CD4-positive, CD25-positive, alpha-beta regulatory T cell (primary cell): ENCODE results near the gene KANK2. TPM values are rescaled to one million over a fixed set of nuclear protein-coding genes. Genes with fewer than 3 reads are reported as not detected.
A peak's percentile ranks its signal among the peaks of the same experiment; 100 is the strongest.

Source experiments
- ATAC-seq, 2 donors: fragments of 150-1000 bp; cut with Tn5 transposase; one replicate each; pipeline ENCODE4 v1.10.0; 2021; ENCODE audit warnings: low read depth in 2 of 2, moderate number of reproducible peaks in 2 of 2, moderate library complexity in 1 of 2
- DNase-seq, 3 donors: peaks; one replicate each; pipeline versions ENCODE4 v3.0.0 to v3.0.0-alpha.2; 2012 to 2022; ENCODE audit warnings: mixed read lengths in 1 of 3
- H3K27ac ChIP-seq: one replicate; pipeline ENCODE4 v1.7.0; 2013; ENCODE audit warnings: mild to moderate bottlenecking, low read length; ENCODE audit not compliant: insufficient read depth, poor library complexity, severe bottlenecking
- H3K27me3 ChIP-seq: one replicate; pipeline ENCODE4 v1.7.0; 2013; ENCODE audit warnings: low read length; ENCODE audit not compliant: control insufficient read depth, insufficient read depth
- H3K36me3 ChIP-seq: one replicate; pipeline ENCODE4 v1.7.0; 2013; ENCODE audit warnings: mild to moderate bottlenecking, low read length, moderate library complexity; ENCODE audit not compliant: control insufficient read depth, insufficient read depth
- H3K4me1 ChIP-seq: 2 replicates; pipeline ENCODE4 v1.7.0; 2013; ENCODE audit warnings: mild to moderate bottlenecking, low read length; ENCODE audit not compliant: insufficient read depth, control insufficient read depth, poor library complexity, severe bottlenecking
- H3K4me3 ChIP-seq: one replicate; pipeline ENCODE4 v1.7.0; 2013; ENCODE audit warnings: low read depth, mild to moderate bottlenecking, low read length, moderate library complexity
- H3K9me3 ChIP-seq, 2 experiments: 1 replicate in 1 of 2; 2 replicates in 1 of 2; pipeline ENCODE4 v1.7.0; 2013; ENCODE audit warnings: low read length in 2 of 2, mild to moderate bottlenecking in 1 of 2, moderate library complexity in 1 of 2; ENCODE audit not compliant: control insufficient read depth in 2 of 2
- H3K27ac Mint-ChIP-seq, 3 donors: one replicate each; pipeline ENCODE4 v1.8.0; 2020 to 2022; ENCODE audit warnings: mild to moderate bottlenecking in 3 of 3, mixed read lengths in 3 of 3, moderate library complexity in 2 of 3
- H3K27me3 Mint-ChIP-seq: one replicate; pipeline ENCODE4 v1.8.0; 2022; ENCODE audit warnings: mild to moderate bottlenecking, mixed read lengths
- H3K36me3 Mint-ChIP-seq: one replicate; pipeline ENCODE4 v1.8.0; 2020; ENCODE audit warnings: mixed read lengths
- H3K4me1 Mint-ChIP-seq, 4 donors: one replicate each; pipeline ENCODE4 v1.8.0; 2020 to 2022; ENCODE audit warnings: mixed read lengths in 4 of 4, mild to moderate bottlenecking in 1 of 4
- H3K4me3 Mint-ChIP-seq, 4 donors: one replicate each; pipeline ENCODE4 v1.8.0; 2020 to 2022; ENCODE audit warnings: mild to moderate bottlenecking in 4 of 4, mixed read lengths in 4 of 4, moderate library complexity in 3 of 4
- H3K9me3 Mint-ChIP-seq, 7 donors: one replicate each; pipeline ENCODE4 v1.8.0; 2020 to 2022; ENCODE audit warnings: mixed read lengths in 7 of 7, mild to moderate bottlenecking in 3 of 7, moderate library complexity in 2 of 7
- polyA plus RNA-seq, 4 donors: library from polyadenylated mRNA; unstranded; fragments of 300-500 nt; fragmentation: Illumina TruSeq; gene quantifications; one replicate each; pipeline ENCODE4 v1.2.3, GENCODE V29; 2021
- total RNA-seq: library from RNA; stranded (reverse); gene quantifications from one replicate; pipeline ENCODE4 v1.2.3, GENCODE V29; 2022

KANK2 gene
- total and polyA plus RNA-seq, 5 donors from 2014 or later, result 0.16 to 0.74 (median 0.40) TPM; not detected in 1

DNA sequence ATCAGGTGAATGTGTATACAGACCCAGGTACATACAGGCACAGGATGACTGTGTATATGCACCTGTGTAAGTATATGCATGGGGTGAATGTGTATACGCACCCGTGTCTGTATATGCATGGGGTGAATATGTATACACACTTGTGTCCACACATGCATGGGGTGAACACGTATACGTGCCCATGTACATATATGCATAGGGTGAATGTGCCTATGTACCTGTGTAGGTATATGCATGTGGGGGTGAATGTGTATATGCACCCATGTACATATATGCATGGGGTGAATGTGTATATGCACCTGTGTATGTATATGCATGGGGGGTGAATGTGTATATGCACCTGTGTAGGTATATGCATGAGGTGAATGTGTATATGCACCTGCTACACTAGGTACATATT is 35.2 kb upstream of the KANK2 start:
- ATAC-seq (no peak), DNase-seq (no peak)
- Mint-ChIP-seq H3K9me3 (peaks cover 0 to 4% (median 0%) of the 10 kb centered on the region in 7 donors), H3K27me3 (no peaks in the 10 kb centered on the region), H3K27ac (no peak overlapping the region), H3K36me3 (no peaks in the 10 kb centered on the region), H3K4me3 (no peak overlapping the region), H3K4me1 (no peaks in the 10 kb centered on the region)
- H3K4me1 ChIP-seq, result no peaks in the 10 kb centered on the region
- H3K9me3 ChIP-seq, result no peaks in the 10 kb centered on the region
- H3K4me3 ChIP-seq, result no peak overlapping the region
- no peak overlapping the region for H3K27ac ChIP-seq
- H3K27me3 ChIP-seq, result no peaks in the 10 kb centered on the region
- H3K36me3 ChIP-seq, result no peaks in the 10 kb centered on the region

DNA sequence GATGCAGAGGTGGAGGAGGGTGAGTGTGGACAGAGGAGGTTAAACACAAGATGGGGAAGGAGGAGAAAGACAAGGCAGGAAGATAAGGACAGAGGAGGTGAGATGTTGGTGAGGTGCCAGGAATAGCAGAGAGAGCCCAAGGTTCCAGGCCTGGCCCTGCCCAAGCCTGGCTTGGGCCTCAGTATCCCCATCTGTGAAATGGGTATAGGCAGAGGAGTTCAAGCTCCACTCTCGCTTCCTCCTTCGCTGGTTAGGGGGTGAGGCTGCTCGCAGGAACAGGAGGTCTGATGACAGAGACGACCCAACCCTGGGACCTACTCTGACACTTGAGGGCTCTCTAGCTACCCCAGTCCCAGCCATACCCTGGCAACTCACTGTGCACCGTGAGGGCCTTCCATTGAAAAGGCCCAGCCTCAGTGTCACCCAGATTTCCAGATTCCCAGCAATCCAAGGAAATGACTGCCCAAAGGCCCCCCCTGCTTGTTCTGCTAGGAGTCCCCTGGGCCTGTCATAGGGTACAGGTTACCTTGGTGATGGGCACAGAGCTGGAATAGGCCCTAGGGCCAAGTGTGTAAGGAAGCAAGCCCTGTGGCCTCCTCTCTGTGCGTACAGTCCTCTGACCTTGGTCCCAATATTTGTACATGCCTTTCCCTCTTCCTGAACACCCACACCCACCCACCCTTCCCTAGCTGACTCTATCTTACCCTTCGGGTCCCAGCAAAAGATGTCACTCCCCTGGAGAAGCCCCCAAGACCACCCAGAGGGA is 33.5 kb upstream of the KANK2 start:
- H3K36me3 Mint-ChIP-seq, result no peaks in the 10 kb centered on the region
- H3K4me1 ChIP-seq, result no peaks in the 10 kb centered on the region
- H3K4me3 Mint-ChIP-seq, result no peak overlapping the region
- no peak overlapping the region for H3K27ac Mint-ChIP-seq
- no peak overlapping the region for H3K4me3 ChIP-seq
- no peak overlapping the region for H3K27ac ChIP-seq
- peaks cover 0 to 4% (median 0%) of the 10 kb centered on the region in 7 donors for H3K9me3 Mint-ChIP-seq
- no peaks in the 10 kb centered on the region for H3K36me3 ChIP-seq
- ATAC-seq (no peak), DNase-seq (no peak)
- no peaks in the 10 kb centered on the region for H3K4me1 Mint-ChIP-seq
- H3K9me3 ChIP-seq, result no peaks in the 10 kb centered on the region
- no peaks in the 10 kb centered on the region for H3K27me3 ChIP-seq
- H3K27me3 Mint-ChIP-seq, result no peaks in the 10 kb centered on the region

- no peaks in the 10 kb centered on the region for H3K4me1 ChIP-seq
- Mint-ChIP-seq H3K4me1 (no peaks in the 10 kb centered on the region), H3K9me3 (peaks cover 0 to 2% (median 1%) of the 10 kb centered on the region in 7 donors), H3K27ac (no peak overlapping the region), H3K36me3 (peaks cover 2% of the 10 kb centered on the region), H3K27me3 (no peaks in the 10 kb centered on the region), H3K4me3 (no peak overlapping the region)
- no peaks in the 10 kb centered on the region for H3K36me3 ChIP-seq
- H3K4me3 ChIP-seq, result no peak overlapping the region
- no peaks in the 10 kb centered on the region for H3K27me3 ChIP-seq
- H3K9me3 ChIP-seq, result no peaks in the 10 kb centered on the region
- H3K27ac ChIP-seq, result no peak overlapping the region
- DNase-seq (peak in 1 of 3 donors; percentile 20), ATAC-seq (no peak)
These were observed 30.0 kb upstream of the KANK2 start for GRCh38 chr19:11227195-11227886.

- ATAC-seq, result no peak
- no peaks in the 10 kb centered on the region for H3K4me1 Mint-ChIP-seq
- H3K36me3 Mint-ChIP-seq, result peaks cover 5% of the 10 kb centered on the region
- DNase-seq, result no peak
- peaks cover 0 to 4% (median 1%) of the 10 kb centered on the region in 7 donors for H3K9me3 Mint-ChIP-seq
- no peaks in the 10 kb centered on the region for H3K36me3 ChIP-seq
- H3K4me3 ChIP-seq, result no peak overlapping the region
- peaks cover 0 to under 1% of the 10 kb centered on the region in 2 experiments for H3K9me3 ChIP-seq
- no peak overlapping the region for H3K27ac Mint-ChIP-seq
- H3K4me3 Mint-ChIP-seq, result no peak overlapping the region
- no peaks in the 10 kb centered on the region for H3K27me3 ChIP-seq
- no peaks in the 10 kb centered on the region for H3K4me1 ChIP-seq
- no peaks in the 10 kb centered on the region for H3K27me3 Mint-ChIP-seq
- H3K27ac ChIP-seq, result no peak overlapping the region
These were observed 29.4 kb upstream of the KANK2 start for GRCh38 chr19:11226716-11227166.

GRCh38 chr19:11225815-11226214 is 28.5 kb upstream of the KANK2 start:
- H3K4me3 ChIP-seq, result no peak overlapping the region
- Mint-ChIP-seq H3K4me3 (no peak overlapping the region), H3K4me1 (no peaks in the 10 kb centered on the region), H3K27me3 (no peaks in the 10 kb centered on the region), H3K36me3 (peaks cover 14% of the 10 kb centered on the region), H3K9me3 (peaks cover 1 to 13% (median 5%) of the 10 kb centered on the region in 7 donors), H3K27ac (no peak overlapping the region)
- H3K36me3 ChIP-seq, result no peaks in the 10 kb centered on the region
- H3K27me3 ChIP-seq, result no peaks in the 10 kb centered on the region
- H3K9me3 ChIP-seq, result peaks cover 6 to 7% of the 10 kb centered on the region in 2 experiments
- H3K27ac ChIP-seq, result no peak overlapping the region
- H3K4me1 ChIP-seq, result no peaks in the 10 kb centered on the region
- ATAC-seq (no peak), DNase-seq (no peak)

DNA sequence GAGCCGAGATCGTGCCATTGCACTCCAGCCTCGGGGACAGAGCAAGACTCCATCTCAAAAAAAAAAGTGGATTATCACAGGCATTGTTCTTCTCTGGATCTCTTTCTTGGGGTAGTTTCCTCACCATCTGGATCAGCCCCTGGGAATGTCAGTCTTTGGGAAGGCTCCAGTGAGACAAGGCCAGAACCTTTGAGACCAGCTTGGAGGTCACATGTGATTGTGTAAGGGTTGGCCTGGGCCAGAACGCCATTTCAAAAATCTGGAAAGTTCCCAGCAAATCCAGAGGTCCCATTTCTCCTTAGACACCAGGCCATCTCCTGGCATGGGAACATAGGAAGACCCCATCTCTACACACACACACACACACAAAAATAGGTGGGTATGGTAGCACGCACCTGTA is 27.8 kb upstream of the KANK2 start:
- no peak overlapping the region for H3K27ac ChIP-seq
- no peak overlapping the region for H3K27ac Mint-ChIP-seq
- ATAC-seq (no peak), DNase-seq (no peak)
- H3K4me3 ChIP-seq, result no peak overlapping the region
- H3K4me1 ChIP-seq, result no peaks in the 10 kb centered on the region
- no peak overlapping the region for H3K4me3 Mint-ChIP-seq
- H3K4me1 Mint-ChIP-seq, result peaks cover 0 to 4% (median 0%) of the 10 kb centered on the region in 4 donors
- peaks cover 6 to 7% of the 10 kb centered on the region in 2 experiments for H3K9me3 ChIP-seq
- peaks cover 2 to 17% (median 7%) of the 10 kb centered on the region in 7 donors for H3K9me3 Mint-ChIP-seq
- no peaks in the 10 kb centered on the region for H3K27me3 ChIP-seq
- H3K36me3 ChIP-seq, result no peaks in the 10 kb centered on the region
- no peaks in the 10 kb centered on the region for H3K27me3 Mint-ChIP-seq
- H3K36me3 Mint-ChIP-seq, result peaks cover 14% of the 10 kb centered on the region

DNA sequence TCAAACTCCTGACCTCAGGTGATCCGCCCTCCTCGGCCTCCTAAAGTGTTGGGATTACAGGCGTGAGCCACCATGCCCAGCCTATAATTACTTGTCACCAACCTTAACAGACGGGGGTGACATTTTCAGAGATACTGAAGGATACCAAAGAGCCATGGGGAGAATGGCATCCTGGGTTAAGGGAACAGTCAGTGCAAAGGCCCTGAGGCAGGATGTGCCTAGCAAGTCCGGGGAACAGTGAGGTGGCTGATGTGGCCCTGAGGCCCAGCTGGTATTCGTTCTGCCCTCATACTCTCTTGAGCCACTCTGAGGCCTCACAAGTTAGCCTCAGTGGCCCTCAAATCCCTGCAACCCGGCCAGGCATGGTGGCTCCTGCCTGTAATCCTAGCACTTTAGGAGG is 27.1 kb upstream of the KANK2 start:
- Histone ChIP-seq H3K4me3 (no peak overlapping the region), H3K4me1 (no peaks in the 10 kb centered on the region)
- ATAC-seq, result no peak

More for the DNA sequence above, 27.1 kb upstream of the KANK2 start:
- H3K36me3 ChIP-seq, result no peaks in the 10 kb centered on the region
- H3K27me3 ChIP-seq, result no peaks in the 10 kb centered on the region
- no peak overlapping the region for H3K27ac Mint-ChIP-seq
- no peak overlapping the region for H3K4me3 Mint-ChIP-seq
- H3K27me3 Mint-ChIP-seq, result no peaks in the 10 kb centered on the region
- H3K36me3 Mint-ChIP-seq, result peaks cover 14% of the 10 kb centered on the region
- H3K27ac ChIP-seq, result no peak overlapping the region
- H3K9me3 ChIP-seq, result peaks cover 6 to 7% of the 10 kb centered on the region in 2 experiments
- DNase-seq, result no peak
- peaks cover 0 to 5% (median 0%) of the 10 kb centered on the region in 4 donors for H3K4me1 Mint-ChIP-seq
- H3K9me3 Mint-ChIP-seq, result peaks cover 2 to 17% (median 7%) of the 10 kb centered on the region in 7 donors
